Mesodermal cell (in vitro differentiated cells): ENCODE measurements around the gene ATP2B1.

Source experiments
- H3K27ac ChIP-seq: 2 replicates; pipeline ENCODE4 v1.7.0; 2013; ENCODE audit warnings: mild to moderate bottlenecking, low read depth, low read length, moderate library complexity; ENCODE audit not compliant: severe bottlenecking
- H3K36me3 ChIP-seq: 2 replicates; pipeline ENCODE4 v1.7.1; 2013; ENCODE audit warnings: mild to moderate bottlenecking, low read length, moderate library complexity; ENCODE audit not compliant: control insufficient read depth, insufficient read depth
- H3K4me1 ChIP-seq: one replicate; pipeline ENCODE4 v1.7.1; 2013; ENCODE audit warnings: mild to moderate bottlenecking, low read length; ENCODE audit not compliant: insufficient read depth, control insufficient read depth, poor library complexity, severe bottlenecking
- H3K4me3 ChIP-seq: 2 replicates; pipeline ENCODE4 v1.7.0; 2013; ENCODE audit warnings: low read length, control low read depth, mild to moderate bottlenecking; ENCODE audit not compliant: insufficient read depth, poor library complexity, severe bottlenecking; ENCODE audit errors: extremely low read depth
- H3K9me3 ChIP-seq: 2 replicates; pipeline ENCODE4 v1.7.1; 2013; ENCODE audit warnings: mild to moderate bottlenecking, low read length, moderate library complexity; ENCODE audit not compliant: control insufficient read depth
- WGBS, 2 experiments: methylation state at CpG; one replicate each; pipeline ENCODE4 v1.1.5; 2013; ENCODE audit warnings: missing lambda C conversion rate in 2 of 2; ENCODE audit not compliant: insufficient coverage in 2 of 2; 5-methylcytosine and 5-hydroxymethylcytosine counted together

ATP2B1 gene

DNA sequence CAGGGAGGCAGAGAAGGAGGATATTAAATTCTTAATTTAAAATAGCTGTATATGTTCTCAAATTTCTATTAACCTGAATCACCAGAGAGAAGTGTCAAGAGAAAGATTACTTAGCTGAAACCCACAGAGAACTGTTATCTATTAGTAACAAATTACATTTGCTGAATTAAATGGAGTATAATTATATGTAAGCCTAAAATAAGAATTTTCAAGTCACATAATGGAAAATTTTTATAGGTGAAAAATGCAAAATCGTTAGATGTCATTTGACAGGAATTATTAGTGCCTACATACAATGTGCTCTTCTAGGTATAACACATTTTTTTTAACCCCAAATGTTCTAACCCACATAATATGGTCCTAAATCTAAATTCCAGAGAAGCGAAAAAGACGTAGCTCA is 4.1 kb upstream of the ATP2B1 start:
- Histone ChIP-seq H3K4me3 (no peak overlapping the region), H3K9me3 (peaks cover 14% of the 10 kb centered on the region), H3K4me1 (no peaks in the 10 kb centered on the region), H3K36me3 (no peaks in the 10 kb centered on the region), H3K27ac (no peak overlapping the region)
- WGBS, 2 experiments: 100% methylated on average over 1 of the region's 3 CpGs; no CpG with 5 or more reads in 1 of the 2 experiments

DNA sequence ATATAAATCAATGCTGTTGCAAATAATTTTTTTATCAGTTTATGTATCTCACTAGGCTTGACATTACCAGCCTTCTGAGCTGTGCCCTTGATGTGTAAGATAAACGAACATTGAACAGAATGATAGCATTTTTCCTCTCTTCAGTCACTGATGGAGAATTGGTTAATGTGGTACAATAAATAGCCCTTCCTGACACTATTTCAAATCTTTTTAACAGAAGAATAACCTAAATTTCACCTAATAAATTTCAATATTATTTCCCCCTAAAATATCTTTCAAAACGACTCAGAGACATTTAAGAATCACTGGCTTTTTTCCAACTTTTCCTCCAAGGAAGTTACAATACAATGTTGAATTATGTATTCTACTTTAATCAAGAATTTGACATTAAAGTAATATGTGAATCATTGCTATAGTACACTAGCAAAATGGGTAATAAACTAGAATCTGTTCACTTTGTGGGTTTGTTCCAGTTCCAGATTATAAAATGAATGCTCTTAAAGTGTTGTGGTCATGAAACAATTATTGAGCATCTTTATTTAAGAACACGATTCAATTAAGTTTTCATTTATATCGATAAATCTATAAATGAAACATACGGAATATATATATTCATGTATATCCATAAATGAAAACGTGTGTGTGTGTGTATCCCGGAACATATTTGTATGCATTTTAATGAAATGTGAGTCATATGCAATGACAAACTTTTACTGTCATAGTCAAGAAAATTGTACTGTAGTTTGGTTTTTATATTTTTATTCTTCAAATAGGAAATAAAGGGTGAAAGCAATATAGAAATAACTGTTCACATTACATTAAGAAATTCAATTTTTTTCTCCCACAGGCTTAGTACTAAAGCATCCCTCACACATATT is 2.5 kb upstream of the ATP2B1 start:
- no CpG with 5 or more reads among the region's 7 CpGs for WGBS, 2 experiments
- Histone ChIP-seq H3K4me3 (peak overlapping the region; percentile 88), H3K9me3 (peaks cover 14% of the 10 kb centered on the region), H3K36me3 (no peaks in the 10 kb centered on the region), H3K4me1 (peaks cover 5% of the 10 kb centered on the region), H3K27ac (no peak overlapping the region)

DNA sequence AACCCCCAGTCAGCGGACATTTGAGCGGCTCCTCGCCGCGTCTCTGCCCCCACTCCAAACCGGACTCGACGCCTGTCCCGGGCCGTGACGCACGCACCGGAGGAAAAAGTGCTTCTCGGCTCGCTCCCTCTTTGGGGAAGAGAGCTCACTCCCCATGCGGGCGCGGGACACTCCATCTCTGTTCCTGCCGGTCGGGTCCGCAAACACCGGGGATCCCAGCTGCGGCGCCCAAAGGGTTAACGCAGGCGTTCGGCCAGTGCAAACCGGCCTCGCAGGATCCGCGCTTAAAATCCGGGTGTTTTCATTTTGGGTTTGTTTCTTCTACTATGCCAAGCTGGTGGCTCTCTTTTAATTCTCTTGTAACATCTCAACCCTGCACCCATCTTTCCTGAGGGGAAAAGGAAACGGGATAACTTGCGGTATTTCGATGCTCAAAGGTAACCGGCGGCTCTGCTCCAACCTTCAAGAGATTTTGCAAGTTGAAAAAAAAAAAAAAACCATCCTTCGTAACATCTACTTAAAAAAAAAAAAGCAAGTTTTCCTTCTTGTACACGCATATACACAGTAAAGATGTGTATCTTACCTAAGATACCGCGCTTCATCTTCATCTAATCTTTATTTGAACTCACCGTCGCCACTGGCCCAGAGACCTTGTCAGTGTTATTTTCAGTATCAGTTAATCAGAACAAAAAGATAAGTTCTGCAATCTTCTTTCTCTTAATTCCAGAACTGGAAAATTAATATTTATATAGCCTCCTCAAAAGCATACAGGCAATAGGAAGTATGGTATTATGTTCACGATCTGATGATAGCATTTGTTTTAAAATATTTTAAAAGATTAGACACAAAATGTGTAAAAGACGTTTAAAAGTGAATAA is 1.6 kb upstream of the ATP2B1 start:
- Histone ChIP-seq H3K4me1 (peaks cover 5% of the 10 kb centered on the region), H3K4me3 (peak overlapping the region; percentile 88), H3K9me3 (peaks cover 13% of the 10 kb centered on the region), H3K36me3 (no peaks in the 10 kb centered on the region), H3K27ac (peak overlapping the region; percentile 77)
- 0 to 3% methylated on average over 25 to 30 of the region's 45 CpGs for WGBS, 2 experiments

DNA sequence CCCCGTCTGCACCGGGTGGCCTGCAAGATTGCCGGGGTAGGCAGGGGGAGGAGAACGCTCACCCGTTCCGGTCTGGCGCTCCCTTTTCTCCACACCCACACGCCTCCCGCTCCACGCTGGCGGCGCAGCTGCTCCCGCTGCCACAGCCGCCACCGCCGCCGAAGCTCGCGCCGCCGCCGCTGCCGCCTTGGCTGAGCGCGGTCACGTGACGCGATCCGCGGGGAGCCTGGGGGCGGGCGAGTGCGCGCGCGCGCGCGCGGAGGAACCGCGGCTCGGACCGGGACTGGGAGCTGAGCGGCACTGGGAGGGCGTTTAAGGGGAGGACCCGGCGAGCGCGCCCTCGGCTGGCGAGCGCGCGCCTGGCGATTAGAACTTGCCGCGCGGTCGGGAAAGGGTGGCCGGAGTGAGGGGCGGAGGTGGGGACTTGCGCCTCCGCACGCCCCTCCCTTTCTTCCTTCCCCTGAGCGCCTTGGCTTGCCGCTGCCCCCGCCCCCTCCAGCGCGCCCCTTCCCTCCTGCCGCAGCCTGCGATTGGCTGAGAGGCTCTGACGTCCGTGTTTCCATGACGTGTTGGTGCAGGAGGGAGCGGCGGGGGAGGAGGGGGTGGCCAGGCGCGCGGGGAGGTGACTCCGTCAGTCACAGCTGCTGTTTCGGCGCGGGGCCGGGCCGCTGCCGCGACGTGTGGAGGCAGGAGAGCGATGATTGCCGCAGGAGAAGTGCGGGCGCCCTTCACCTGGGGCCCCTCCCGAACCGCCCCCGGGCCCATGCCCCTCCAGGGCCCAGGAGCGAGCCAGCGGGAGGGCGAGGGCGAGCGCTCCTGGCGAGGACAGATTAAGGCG is 738 bp upstream of the ATP2B1 start:
- Histone ChIP-seq H3K4me1 (peaks cover 5% of the 10 kb centered on the region), H3K9me3 (peaks cover 4% of the 10 kb centered on the region), H3K27ac (peak overlapping the region; percentile 95), H3K4me3 (peak overlapping the region; percentile 88), H3K36me3 (no peaks in the 10 kb centered on the region)
- WGBS, 2 experiments: 0% methylated on average over 38 of the region's 103 CpGs

DNA sequence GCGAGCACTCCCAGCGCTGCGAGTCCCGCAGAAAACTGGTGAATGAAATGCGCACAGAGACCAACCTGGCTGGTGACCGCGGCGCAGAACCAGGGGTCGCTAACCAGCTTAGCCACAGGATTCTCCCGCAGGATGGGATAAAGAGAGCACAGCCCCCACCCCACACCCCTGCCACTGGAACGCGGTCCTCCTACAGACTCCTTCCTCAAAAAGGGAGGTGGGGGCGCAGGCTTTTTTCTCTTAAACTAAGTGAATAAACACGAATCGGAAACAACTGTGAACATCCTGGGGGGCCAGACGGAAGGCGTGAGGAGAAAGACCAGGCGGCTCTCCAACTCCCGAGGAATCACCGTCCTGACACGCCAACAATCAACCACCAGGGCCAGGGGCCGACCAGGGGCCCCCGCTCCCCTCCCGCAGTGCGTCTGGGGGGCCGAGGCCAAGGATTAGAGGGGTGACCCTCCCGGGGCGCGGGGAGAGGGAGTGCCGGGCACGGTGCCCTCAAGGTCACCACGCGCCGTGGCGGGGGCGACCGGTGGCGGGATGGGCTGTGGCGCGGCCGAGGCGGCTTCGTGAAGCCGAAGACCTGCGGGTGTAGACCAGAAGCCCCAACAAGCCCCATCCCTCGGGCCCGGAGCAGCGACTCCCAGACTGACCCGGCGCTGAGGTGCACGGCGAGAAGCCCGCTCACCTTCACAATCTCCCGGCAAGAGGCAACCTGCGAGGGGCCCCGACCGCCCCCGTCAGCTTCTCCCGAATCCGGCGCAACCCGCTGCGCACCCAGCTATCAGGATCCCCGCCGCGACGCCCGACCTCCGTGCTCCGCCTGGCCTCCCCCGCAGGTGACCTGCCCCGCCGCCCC is 704 bp downstream of the ATP2B1 start:
- peak overlapping the region; percentile 95 for H3K27ac ChIP-seq
- H3K9me3 ChIP-seq: peaks cover 4% of the 10 kb centered on the region
- no peaks in the 10 kb centered on the region for H3K36me3 ChIP-seq
- WGBS, 2 experiments: 0% methylated on average over 46 to 59 of the region's 73 CpGs
- H3K4me1 ChIP-seq: peaks cover 5% of the 10 kb centered on the region
- H3K4me3 ChIP-seq: peak overlapping the region; percentile 88

DNA sequence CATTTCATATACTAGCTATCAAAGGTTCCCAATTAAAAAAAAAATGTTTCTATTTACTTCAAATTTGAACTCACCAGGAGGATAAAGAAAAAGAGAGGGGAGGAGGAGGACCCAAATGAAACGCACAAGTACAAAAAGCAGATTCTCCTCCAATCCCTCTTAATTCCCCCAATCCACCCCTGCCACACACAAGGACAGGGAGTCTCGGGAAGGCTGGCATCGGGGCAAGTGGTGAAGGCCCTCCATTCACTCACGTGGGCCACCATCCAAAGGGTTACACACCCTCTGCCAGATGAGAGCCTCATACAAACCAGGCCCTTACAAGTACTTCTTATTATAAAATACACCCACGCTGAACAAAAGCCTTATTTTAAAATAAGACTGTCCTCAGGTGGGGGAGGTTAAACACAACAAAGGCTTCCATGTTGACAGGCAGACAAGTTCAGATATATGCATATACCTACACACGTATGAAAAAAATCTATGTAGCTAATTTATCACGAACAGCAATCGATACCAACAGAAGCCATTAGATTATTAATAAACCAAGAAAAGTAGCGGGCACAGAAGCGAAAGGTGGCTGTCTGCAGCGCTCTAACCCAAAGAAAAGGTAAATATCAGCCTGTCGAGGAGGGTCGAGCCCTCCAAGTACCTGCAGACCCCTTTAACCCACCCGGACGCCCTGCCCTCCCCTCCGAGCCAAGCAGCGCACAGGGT is 1.5 kb downstream of the ATP2B1 start:
- peak overlapping the region; percentile 88 for H3K4me3 ChIP-seq
- H3K36me3 ChIP-seq: no peaks in the 10 kb centered on the region
- H3K4me1 ChIP-seq: peaks cover 5% of the 10 kb centered on the region
- WGBS, 2 experiments: 0 to 6% methylated on average over 5 to 15 of the region's 17 CpGs
- H3K27ac ChIP-seq: no peak overlapping the region
- peaks cover under 1% of the 10 kb centered on the region for H3K9me3 ChIP-seq

DNA sequence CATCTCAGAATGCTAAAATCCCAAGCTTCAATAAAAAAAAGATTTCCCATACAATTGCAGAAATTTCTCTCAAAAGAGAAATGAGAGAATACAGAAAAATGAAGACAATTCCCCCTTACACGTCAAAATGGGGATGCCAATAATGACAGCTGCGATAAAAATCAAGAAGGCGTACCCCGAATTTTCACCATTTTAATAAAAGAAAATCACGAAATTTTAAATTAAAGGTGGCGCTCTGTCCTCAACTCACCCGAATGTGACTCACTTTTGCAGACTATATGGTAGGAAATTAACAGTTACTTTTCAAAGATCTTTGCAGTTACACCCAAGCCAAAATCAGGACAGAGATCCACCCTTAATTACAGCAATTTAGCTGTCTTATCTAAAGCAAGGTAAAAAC is 2.1 kb downstream of the ATP2B1 start:
- no peaks in the 10 kb centered on the region for H3K36me3 ChIP-seq
- no peaks in the 10 kb centered on the region for H3K9me3 ChIP-seq
- H3K4me1 ChIP-seq: peaks cover 5% of the 10 kb centered on the region
- H3K27ac ChIP-seq: no peak overlapping the region
- 80 to 81% methylated on average over 4 to 6 of the region's 7 CpGs for WGBS, 2 experiments
- H3K4me3 ChIP-seq: peak overlapping the region; percentile 88

DNA sequence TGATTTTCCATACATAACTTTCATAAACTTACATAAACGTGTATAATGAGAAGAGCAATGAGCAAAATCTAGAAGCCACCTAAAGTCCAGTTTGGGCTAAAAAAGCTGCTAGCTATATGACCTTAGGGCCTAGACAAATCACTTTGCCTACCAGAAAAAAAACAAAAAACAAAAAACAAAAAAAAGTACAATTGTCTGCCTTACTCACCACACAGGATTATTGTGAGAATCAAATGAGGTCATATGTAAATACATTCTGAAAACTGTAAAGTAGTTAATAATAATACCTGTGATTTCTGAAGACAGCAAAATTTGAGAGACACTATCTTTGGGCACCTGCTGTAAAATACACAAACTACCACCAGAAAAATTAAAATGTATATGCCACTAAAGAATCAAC is 4.2 kb downstream of the ATP2B1 start:
- H3K27ac ChIP-seq: no peak overlapping the region
- H3K36me3 ChIP-seq: no peaks in the 10 kb centered on the region
- no peak overlapping the region for H3K4me3 ChIP-seq
- no CpG with 5 or more reads among the region's 1 CpG for WGBS, 2 experiments
- H3K4me1 ChIP-seq: peaks cover 5% of the 10 kb centered on the region
- no peaks in the 10 kb centered on the region for H3K9me3 ChIP-seq

DNA sequence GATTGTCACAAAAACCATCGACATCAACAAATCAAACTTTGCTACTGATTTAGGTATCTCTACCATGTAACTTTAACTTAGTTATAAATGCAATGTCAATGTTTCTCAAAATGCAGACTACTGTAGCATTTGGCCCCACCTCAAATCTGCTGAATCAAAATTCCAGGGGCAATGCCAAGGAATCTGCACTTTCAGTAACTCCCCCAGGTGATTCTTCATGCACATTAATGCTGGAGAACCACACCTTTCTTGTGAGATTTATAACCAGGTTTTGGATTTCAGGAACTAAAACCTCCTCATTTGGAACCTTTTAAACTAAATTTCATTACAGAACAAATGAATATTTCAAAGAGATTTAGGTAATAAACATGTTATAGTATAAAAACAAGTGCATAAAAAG is 4.9 kb downstream of the ATP2B1 start:
- peaks cover 5% of the 10 kb centered on the region for H3K4me1 ChIP-seq
- no peaks in the 10 kb centered on the region for H3K9me3 ChIP-seq
- H3K27ac ChIP-seq: no peak overlapping the region
- H3K4me3 ChIP-seq: no peak overlapping the region
- no CpG with 5 or more reads among the region's 1 CpG for WGBS, 2 experiments
- H3K36me3 ChIP-seq: no peaks in the 10 kb centered on the region
